Iris pigment epithelial cell (primary cell): ENCODE data around the gene PTHLH.

Experiments
- DNase-seq: peaks from one replicate; pipeline ENCODE4 v3.0.0-alpha.2; 2011; ENCODE audit warnings: low read depth

Gene PTHLH

DNA sequence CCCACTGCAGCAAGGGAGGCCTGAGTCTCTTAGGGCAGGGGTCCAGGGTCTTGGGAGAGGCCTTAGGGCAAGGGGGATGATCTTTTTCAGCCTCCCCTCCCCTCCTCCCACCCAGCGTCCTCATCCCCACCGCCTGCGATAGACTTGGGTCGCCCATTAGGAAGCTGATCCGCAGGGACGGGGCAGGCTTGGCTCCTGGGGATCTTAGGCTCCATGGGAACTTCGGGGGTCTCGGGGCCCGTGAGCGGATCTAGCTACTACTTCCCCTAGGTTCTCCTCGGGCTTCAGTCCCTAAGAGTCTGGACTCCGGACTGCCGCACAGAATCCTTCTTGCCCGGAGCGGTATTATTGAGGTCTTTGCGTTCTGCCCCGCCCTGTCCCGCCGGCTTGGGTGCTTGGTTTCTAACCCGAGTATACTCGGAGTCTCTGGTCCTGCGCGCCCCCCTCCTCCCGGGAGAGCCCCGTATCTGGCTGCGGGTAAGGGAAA lies 2.2 kb upstream of the PTHLH start:
- no peak for DNase-seq

DNA sequence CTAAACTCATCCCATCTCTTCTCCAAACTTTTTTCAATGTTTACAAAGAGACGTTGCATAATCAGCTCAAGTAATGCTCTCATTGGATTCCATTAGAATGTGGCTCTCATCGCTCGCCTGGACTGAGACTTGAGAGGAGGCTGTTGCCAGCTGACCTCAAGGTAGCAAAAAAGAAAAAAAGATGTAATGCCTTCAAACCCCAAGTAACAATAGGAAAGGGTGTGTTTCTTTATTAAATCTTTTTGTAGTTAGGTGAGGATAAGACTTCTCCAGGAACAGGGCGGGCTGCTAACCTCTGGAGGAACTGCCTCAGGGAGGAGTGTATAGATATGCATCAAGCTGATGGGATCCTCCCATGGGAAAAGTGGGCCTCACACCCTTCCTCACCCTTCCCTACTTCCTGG lies 956 bp upstream of the PTHLH start:
- DNase-seq: peak; percentile 71

DNA sequence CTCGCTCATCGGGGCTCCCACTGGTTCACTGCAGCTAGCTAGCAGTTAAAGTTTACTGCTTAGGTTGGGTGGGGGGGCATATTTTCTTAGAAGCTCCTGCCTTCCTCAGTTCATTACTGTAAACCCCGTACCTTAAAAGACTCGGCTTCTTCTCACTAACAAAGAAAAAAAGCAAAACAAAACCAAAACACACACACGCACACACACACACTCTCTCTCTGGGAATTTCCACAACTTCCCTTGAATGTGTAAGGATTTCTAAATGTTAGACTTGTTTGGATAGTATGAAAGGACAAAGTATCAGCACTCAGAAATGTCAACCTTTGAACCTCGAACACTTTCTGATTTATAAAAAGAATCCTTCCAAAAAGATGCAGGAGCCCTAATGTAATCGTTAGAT lies 927 bp downstream of the PTHLH start:
- no peak for DNase-seq

DNA sequence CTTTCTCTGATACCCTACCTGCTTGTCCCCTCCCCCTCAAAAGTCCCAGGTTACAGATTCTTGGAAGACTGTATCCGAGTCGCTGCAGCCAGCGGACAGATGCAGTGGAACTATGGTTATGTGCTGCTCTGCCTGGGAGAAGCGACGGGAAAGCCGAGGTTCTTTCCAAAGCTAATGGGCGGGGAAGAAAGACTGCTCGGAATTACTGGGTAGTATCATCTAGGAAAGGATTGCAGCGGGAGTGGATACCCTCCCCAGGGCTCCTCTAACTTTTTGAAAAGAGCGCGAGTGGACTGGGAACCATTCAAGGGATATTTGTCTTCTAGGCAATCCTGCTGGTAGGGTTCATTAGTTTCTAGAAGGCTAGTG lies 1.4 kb downstream of the PTHLH start:
- no peak for DNase-seq

DNA sequence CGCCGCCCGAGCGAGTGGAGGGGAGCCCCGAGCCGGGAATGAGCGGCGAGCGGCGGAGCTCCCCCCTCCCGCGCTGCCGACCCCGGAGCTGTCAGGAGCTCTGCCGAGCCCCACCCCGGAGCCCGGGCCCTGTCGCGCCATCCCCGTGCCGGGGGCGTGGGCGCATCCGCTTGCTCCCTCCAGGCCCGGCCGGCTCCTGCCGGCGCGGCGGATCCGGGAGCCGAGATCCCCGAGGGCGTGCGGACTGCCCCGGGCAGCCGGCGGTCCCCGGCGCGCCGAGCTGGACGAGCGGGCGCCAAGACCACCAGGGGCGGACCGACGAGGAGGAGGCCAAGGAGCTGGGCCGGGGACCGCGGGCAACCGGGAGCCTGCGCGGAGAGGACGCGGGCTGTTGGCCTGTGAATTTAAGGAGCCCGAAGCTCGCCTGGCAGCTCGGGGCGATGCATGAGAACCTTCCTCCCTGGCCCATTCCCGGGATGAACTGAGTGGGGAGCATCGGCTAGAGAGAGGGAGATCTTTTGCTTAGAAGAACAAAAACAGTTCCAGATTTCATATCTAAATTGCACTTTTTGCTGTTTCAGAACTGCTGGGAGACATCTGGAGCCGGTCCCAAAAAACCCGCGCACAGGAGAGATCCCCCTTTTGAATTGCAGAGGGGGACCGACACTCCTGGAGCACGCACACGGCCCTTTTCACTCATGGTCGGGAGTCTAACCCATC lies 2.0 kb downstream of the PTHLH start:
- DNase-seq: peak; percentile 49

DNA sequence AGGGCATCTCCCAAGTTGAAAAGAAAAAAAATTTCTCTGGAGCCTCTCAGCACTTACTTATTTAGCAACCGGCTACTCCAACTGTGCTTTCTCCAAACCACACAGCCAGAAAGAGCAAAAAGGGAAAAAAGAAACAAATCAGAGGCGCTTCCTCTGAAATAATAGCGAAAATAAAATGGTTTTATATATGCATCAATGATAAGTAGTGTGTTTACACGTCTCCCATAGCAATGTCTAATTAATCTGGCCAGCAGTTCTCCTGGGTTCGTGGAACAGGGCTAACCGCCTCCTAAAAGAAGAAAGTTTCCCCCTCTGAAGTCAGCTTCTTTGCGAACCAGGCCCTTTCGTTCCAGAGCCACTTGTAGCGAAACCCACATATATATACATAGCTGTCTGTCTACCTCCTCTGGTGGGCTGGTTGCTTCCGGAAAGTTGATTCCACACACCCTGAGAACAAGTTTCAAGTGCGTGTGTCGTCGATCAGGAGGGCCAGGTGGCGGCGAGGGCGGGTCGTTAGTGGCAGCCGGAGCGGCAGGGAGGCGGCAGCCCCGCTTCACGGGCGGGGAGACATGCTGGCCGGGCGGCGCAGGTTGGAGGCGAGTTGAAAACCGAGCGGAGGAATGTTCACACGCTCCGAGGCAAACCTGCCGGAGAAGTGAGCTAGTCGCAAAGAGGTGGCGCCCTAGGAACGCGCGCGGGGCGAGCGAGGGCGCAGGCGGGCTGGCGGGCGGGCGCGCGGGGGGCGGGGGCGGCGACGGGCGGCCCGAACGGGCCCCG lies 2.7 kb downstream of the PTHLH start:
- peak; percentile 57 for DNase-seq

DNA sequence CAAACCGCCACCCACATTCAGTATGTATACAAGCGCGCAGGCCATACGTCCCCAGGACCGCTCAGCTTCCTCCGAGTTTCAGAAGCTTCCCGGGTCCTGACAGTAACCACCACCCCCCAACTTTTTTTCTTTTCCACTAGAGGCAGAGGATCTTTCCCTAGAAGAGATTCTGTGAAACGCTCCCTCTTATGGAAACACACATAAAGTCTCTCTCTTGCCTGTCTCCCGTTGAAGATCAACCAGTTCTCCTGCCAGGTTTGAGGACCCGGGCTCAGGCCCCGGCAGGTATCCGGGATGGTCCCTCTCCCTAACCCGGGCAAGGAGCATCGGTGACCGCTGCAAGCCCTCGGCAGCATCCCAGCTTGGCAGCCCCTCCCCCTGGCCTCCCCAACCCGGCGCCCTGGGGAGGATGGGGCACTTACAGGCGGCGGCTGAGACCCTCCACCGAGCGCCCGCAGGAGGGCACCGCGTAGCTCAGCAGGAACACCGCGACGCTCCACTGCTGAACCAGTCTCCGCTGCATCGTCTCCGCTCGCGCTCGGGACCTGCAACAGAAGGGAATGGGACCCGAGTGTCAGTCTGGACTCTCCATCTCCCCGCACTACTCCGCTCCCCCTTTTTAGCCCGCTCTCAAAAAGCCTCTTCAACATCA lies 3.4 kb downstream of the PTHLH start:
- DNase-seq: no peak

DNA sequence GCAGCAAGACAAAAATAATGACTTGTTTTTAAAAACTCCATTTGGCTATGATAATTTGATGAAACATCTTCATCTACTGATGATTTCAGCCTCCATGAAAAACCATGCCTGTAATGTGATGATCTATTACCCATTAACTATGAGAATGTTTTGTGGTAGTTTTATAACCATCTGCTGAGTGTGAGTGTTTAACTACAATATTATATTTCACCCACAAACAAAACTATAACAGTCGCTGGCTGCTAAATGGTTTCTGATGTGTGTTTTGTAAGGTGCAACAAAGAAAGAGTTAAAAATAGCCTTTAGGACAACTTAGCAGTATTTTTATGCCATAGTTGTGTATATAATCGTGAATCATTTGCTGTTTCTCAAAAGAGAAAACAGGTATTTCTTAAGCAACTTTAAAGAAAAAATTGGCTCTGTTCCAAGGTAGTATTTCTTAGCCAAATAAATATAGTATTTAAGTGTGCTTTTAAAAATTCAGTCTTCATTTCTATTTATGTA lies 4.9 kb downstream of the PTHLH start:
- DNase-seq: no peak

DNA sequence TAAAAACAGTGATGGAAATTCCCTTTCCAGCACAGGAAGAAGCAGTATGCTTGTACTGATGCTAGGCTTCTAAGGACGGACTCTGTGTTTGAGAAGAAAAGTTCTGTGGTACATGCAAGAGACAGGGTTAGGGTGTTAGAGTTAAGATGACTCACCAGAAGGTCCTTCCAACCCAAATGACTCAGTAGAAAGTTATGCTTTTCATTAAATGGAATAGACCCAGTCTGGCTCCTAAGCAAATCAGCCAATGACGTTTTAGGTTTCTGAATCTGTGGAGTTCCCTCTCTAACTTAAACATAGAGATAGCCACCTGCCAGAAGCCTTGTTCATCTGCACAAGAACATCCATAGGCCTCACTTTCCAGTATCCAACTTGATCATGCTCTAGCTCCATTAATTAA lies 5.7 kb downstream of the PTHLH start:
- peak; percentile 97 for DNase-seq

DNA sequence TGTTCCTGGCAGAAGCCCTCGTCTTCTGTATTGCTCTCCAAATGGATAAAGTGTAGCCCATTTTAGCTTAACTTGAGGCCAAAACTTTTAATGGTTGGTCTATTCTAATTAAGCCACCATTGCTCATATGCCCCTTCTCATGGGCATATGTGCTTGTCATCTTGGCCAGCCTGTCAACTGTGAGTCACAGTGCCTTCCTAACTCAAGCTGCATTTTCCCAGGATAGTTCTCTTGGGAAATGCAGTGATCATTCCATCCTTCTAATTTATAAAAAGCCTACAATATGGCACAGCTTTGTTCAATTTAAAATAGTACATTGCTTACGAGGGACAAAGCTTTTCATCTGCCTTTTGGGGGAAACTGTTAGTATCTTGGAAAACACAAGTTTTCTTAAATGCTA lies 6.6 kb downstream of the PTHLH start:
- no peak for DNase-seq

DNA sequence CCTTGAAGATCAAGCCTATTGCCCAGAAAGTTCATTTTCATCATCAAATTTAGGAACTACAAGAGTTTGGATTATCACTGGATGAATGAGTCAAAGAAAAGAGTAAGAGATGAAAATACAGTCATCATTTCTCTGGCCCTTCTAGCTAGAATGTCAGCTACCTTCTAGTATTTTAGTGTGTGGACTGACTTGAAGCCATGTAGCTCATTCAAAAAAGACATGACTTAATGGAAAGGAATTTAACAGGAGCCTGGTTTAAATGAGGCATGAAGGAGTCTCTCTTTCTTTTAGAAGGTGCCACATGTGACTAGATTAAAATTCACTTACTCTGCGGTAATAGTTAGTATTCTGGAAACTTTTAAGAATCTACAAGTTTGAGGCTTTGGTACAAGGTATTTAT lies 7.1 kb downstream of the PTHLH start:
- DNase-seq: peak; percentile 52

DNA sequence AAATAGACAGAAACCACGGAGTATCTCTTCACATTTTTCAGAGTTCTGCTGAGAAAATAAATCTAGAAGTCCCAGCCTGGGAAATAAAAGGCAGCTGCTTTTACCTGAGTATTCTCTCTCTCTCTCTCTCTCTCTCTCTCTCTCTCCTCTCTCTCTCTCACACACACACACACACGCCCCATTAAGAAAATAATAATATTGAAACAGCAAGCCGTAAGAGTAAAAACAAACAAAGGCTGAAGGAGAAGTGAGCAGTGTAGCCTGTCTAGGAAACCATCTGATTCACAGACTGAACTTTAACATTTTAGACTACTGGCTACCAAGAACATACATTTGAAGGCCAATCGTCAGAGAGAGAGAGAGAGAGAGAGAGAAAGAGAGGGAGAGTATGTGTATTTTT lies 8.4 kb downstream of the PTHLH start:
- DNase-seq: peak; percentile 31

DNA sequence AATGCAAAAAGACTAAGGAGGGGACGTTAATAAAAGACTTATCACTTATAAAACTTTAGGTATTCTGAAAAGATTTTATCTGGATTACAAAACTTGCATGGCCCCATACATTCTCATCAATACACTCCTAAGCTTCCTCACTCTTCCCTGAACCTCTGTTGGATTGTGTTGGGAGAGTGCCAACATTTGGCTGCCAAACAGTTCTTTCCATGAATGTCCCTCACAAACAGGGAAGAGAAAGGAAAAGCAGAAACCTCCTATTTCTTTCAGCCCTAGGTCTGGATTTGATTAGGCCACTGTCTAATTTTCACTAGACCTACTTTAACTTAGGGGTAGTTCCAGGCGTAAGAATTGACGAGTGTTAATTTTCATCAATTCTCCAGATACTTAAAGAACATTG lies 11.7 kb downstream of the PTHLH start:
- no peak for DNase-seq

DNA sequence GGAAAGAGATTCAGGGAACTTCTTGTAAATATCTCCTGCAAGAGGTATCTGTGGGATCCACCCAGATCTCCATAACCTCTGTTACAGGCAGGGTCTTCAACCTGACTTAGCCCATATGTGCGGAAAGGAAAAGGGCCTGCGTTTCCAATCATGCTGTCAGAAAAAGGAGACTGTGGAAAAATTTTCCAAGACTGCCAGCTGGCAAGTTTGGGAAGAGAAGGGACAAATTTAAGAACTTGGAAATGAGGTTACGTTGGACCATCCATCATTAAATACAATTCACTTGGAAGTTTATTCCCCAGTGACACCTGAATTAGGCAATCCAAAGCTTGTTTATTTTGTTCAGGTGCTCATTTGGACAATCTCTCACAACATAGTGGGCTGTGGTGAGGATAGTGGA lies 13.9 kb downstream of the PTHLH start:
- DNase-seq: no peak

DNA sequence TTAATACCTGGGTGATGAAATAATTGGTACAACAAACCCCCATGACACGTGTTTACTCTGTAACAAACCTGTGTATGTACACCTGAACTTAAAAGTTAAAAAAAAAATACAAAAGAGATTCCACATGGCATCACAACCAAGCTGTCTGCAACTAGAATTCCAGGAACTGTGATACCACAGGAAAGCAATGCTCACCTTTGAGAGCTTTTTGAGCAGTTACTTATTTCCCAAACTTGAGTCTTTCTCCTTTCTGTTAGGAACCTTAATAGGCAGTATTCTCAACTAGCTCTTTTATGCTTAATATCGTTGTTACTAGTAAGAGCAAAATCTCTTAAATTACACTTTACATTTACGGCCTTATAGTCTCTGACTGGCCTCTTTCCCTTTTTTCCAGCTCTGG lies 15.2 kb downstream of the PTHLH start:
- DNase-seq: no peak

DNA sequence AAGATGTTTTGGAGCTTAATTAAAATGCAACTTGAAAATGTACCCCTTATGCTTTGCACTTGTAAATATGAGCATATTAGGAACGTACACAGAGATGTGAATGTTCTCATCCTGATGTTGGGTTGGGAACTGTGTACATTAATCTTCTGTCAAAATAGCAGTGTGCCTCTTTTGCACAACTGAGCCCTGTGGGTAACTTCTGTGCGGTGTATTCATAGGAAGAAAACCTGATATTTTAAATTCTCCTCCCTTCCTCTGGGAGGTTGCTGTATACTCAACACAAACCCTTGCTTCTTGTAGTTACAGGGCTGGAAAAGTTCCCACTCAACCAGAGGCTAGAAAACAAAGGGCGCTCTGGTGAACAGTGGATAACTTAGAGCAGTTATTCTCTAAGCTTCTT lies 18.7 kb downstream of the PTHLH start:
- DNase-seq: no peak

DNA sequence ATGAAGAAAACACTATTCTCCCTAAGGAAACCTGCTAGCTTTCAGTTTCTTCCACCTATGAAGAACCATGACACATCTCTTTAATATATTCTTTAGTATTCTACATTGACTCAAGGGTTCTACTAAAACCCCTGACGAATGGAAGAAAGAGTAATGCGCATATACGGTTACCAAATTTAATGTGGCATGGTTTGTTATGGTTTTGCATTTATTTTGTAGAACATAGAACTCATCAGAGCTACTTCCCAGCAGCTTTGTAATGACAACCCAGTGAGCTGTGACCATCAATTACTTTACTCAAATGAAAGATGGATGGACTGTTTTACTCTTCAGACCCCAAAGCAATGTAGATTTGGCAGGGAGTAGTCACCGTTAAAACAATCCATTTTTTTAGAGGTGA lies 19.2 kb downstream of the PTHLH start:
- DNase-seq: no peak

DNA sequence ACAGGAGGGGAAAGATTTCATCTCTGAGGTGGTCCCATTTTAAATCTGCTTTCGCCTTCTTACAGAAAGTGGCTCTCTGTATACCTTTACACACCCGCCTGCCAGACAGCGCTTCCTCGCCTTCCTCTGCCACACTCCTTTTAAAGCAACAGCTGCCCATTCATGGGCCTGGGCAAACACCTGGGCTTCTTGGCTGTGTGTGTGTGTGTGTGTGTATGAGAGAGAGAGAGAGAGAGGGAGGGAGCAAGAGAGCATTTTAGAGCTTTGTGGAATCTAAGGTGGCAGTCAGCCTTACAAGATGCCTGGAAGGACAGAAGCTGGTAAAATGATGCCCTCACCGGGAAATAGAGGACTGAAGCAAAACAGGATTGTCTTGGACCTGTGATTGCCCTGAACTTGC lies 20.0 kb downstream of the PTHLH start:
- DNase-seq: no peak

DNA sequence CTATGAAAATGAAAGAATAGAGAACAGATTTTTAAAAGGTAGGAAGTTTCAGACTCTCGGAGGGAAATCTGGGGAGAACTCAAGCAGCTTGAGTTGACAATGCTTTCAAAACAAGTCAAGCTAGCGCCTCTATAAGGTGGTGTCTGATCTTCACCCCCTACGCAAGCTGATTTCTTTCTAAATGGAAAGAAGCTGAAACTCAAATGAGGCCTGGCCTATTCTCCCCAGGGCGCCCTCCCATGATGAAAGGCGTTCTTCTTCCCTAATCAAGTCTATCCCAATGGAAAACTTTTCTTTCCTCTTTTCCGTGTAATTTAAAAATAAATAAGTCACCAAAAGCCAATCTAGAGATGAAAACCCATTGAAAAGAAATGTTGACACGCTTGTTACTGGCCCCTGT lies 20.6 kb downstream of the PTHLH start:
- no peak for DNase-seq

DNA sequence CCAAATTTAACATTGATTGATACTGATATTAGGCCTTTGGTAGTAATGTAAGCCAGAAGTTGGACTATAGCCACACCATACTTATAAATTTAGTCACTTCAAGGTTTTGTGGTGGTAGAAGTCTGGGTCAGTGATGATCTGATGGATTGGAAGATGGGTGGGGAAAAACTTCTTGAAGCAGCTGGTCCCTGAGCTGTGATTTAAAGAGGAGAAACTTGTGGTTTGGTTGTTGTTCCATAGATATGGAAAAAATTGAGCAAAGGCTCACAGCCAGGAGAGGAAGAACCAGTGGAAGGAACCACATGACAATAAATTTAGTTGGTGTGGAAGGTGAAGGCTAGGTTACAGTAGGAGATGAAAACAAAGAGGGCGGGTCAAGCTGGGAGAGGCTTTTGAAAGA lies 26.1 kb downstream of the PTHLH start:
- no peak for DNase-seq

DNA sequence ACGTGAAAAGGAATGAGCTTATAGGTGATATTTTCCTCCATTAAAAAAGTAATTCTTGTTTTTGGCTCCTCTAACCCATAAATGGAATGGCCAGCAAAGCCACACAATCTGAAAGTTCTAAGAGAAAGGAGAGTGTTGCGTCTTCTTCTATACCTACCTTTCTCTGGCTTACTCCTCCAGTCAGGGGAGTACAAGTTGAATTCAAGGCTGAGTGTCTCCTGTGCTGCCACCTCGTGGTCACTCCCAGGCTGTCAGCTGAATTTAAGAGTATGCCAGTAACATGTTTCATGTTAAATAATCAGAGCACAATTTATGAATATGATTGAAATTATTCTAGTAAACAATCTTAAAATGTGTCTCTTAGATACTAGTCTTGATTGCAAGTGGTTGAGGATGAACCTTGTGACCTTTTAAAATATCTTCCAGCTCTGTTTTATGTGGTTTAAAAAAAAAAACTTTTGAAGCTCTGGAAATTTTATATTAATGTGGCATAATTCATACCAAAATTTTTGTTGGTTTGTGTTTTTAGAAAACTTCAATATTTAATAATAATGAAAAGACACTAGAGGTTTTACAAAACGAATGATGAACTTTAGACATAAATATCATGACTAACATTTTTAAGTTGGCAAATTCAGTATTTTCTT lies 31.7 kb downstream of the PTHLH start:
- peak; percentile 80 for DNase-seq

DNA sequence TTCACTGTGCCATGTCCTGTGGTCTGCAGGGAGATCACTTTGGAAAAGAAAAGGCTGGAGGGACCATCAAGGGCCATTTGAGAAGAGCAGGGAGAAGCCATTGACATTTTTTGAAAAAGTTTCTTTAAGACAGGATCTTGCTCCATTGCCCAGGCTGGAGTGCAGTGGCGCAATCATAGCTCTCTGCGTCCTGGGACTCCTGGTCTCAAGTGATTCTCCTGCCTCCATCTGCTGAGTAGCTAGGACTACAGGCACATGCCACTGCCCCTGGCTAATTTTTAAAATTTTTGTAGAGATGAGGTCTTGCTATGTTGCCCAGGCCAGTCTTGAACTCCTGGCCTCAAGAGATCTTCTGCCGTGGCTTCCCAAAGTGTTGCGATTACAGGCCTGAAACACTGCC lies 32.3 kb downstream of the PTHLH start:
- no peak for DNase-seq

DNA sequence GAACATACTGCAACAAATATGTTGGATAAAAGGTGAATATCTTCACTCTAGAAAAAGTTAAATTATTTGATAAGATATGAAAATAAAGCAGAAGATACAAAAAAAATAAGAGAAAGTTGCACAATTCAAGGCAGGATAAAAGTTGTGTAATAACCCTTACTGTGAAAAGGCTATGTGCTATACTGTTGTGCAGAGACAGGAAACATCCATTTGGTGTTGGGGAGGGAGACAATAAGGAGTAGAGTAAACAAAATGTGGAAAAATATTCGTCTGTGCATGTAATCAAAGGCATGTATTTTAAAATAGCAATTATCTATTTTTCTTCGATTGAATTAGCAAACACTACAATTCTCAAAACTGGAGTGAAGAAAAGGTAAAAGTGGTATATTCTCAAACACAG lies 34.8 kb downstream of the PTHLH start:
- DNase-seq: peak; percentile 40
